Activated T-helper 1 cell treated with anti-CD3 and anti-CD28 coated beads, Interleukin-2, amount 50 U/mL, for 16 hours (primary cell): ENCODE results near the gene HTRA3.

ENCODE experiments used
- DNase-seq, 2 donors: peaks; one replicate each; pipeline ENCODE4 v3.0.0-alpha.2; 2020; ENCODE audit warnings: low read depth in 1 of 2, low spot score in 1 of 2

The HTRA3 gene

GRCh38 chr4:8352368-8353157 lies 83.0 kb downstream of the HTRA3 start:
- DNase-seq: no peak

DNA sequence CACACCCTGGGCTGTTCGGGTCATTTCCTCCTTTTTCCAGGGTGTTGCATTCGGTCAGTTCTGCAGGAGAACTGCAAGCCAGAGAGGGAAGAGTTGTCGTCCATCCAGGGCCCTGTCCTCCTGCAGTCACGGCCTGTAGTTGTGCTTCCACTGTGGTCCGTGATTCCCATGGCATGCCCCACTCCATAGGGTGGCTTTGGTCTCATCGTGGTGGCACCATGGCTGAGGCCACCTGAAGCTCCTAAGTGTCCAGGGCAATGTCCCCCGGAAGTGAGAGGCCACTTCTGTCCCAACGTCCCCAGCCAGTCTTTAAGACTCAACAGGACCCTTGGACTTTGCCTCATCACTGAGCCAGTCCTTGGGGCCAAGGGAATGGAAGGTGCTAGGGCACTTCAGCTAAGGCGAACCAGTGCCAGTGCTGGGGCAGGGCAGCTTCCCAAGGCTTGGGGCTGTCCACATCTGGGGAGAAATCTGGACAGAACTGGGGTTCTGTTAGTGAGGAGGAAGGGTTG lies 83.7 kb downstream of the HTRA3 start:
- DNase-seq: no peak

- DNase-seq: no peak
Observed at GRCh38 chr4:8353912-8354453, 84.4 kb downstream of the HTRA3 start.

GRCh38 chr4:8355306-8355705 lies 85.8 kb downstream of the HTRA3 start:
- DNase-seq: no peak

DNA sequence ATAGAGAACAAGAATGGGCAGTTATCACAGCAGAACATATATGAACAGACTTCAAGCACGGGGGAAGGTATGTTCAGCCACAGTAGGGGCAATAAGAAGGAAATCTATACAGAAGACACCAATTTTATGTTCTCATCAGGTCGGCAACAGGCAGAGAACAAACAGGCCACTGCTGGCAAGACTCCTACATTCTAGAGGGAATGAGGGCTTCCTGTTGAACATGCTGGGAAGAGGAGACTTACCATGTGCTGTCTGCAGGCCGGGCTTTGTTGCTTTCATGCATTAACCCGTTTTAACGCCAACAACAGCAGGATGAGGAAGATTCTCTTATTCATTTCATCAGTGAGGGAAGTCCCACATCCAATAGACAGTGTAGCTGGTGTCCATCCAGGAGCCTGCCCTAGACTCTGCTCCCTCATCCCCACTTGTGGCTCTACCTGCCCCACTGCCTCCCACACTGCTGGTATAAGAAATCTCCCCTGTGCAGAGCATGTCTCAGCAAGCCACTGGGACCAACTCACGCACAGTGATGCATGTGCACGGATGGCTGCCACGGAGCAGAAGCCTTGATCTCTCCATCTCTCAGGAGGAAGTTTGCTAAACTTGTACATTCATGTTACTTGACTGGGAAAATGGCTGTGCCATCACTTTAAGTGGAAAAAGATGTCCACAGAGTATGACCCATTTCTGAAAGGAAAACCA lies 86.5 kb downstream of the HTRA3 start:
- DNase-seq: no peak
